ENCODE data around the gene GLT6D1.
A peak's percentile ranks its signal among the peaks of the same experiment; 100 is the strongest.

GLT6D1 gene

GRCh38 chr9:135666534-135667462, 27.5 kb upstream of the GLT6D1 start:
- intact Hi-C loops (cut with DNase I) = no loop called here
- peak in 1 of 10 donors; percentile 9 for DNase-seq

- intact Hi-C loops (cut with DNase I) = no loop called here
- peak in 1 of 10 donors; percentile 7 for DNase-seq
Measured at GRCh38 chr9:135665795-135666189, 26.5 kb upstream of the GLT6D1 start.

- intact Hi-C loops (cut with DNase I) = no loop called here
- DNase-seq = no peak
Measured at GRCh38 chr9:135664801-135665794, 25.8 kb upstream of the GLT6D1 start.

GRCh38 chr9:135664266-135664665, 24.9 kb upstream of the GLT6D1 start:
- intact Hi-C loops (cut with DNase I) = no loop called here
- DNase-seq = no peak

- DNase-seq = no peak
- intact Hi-C loops (cut with DNase I) = no loop called here
Measured at GRCh38 chr9:135663857-135664256, 24.5 kb upstream of the GLT6D1 start.

- DNase-seq = no peak
- intact Hi-C loops (cut with DNase I) = no loop called here
Measured at GRCh38 chr9:135663451-135663770, 24.1 kb upstream of the GLT6D1 start.

DNA sequence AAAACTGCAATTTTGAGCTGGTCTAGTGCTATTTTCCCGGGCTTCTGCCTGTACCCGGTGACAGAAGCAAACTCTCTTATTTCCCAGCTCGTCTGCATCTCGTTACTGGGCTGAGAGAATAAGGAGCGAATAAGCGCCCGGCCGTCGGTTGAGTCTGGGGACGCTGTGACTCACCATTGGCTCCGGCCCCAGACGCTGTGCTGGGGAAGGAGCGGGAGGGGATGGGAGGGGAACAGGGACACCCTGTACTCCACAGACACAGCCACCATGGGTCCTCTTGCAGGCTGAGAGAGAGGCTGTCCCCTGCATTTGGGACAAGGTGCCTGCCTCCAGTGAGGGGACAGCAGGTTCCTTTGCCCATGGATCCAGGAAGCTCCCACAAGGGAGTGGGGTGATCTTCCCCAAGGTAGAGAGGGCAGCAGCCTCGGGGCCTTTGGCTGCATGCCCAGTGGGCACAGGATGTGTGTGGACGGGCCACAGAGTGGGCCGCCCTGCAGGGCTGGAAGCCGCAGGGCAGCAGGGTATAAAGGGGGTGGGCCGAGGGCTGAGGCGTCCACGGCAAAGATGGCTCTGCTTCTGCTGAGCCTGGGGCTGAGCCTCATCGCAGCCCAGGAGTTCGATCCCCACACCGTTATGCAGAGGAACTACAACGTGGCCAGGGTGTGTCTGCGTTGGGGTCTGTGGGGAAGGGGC, 23.6 kb upstream of the GLT6D1 start, which contains the start of gene LCN9:
Gene LCN9 (plus strand): TSS at position 552 of the 693 bp plus-strand sequence. CDS start 13 bp downstream, at position 565.
- peak in 8 of 10 donors; percentile 11 to 93 (median 52) for DNase-seq
- intact Hi-C loops (cut with DNase I) = no loop called here

DNA sequence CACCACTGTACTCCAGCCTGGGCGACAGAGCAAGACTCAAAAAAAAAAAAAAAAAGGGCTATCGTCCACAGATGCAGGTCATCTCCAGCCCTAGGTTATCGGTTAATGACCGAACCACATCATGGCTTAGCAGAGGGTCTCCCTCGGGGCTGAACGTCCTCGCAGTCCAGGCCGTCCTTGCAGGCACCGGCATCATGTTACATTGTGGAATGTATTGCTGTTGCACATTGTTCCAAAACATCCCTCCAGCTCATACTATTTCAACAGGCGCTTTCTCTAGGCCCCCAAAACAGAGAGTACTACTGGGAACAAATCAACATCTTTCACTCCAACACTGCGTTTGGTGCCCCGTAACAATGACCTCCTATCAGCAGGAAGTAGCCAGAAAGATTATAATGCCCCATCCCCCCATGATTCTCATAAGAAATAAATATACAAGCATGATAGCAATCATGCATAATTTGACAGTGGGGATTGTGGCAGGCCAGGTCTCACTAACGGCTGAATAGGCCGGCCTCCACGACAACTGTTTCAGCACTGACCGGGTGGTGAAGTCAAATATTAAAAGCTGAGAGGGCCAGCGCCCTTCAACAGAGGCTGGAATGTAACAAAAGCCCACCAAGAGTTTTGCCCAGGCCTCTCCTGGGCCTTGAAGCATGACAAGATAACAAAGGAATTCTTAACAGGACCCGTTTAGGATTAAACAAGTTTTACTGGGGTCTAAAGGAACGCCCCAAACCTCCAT, 22.6 kb upstream of the GLT6D1 start:
- DNase-seq = no peak
- intact Hi-C loops (cut with DNase I) = no loop called here

DNA sequence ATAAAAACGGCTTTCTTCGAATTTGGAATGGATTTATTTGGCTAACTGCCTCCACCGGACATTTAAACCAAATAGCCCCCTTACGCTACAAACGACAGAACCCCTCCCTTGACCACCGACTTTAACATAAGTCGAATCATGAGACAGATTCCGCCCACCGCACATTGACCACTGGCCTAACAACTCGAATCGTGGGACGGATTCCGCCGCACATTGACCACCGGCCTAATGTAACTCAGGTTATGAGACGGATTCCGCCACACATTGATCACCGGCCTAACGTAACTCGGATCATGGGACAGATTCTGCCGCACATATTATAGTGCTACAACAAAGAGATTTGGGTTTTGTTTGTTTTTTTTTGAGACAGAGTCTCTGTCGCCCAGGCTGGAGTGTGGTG, 21.1 kb upstream of the GLT6D1 start:
- DNase-seq = no peak
- intact Hi-C loops (cut with DNase I) = no loop called here

DNA sequence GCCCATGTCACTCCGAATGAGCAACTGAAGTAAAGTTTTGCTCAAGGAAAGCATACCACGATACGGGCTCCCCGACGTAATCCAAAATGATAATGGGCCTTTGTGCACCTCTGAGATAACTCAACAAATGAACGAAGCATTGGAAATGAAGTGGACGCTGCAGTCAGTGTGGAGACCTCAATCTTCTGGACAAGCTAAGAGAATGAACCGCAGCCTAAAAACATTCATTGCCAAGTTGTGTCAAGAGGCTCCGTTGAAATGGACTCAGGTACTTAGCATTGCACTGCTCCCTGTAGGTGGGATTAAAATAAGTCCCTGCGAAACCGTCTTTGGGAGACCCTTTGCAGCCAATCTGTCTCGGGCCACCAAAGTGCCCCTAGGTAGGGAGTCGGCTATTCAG, 19.9 kb upstream of the GLT6D1 start:
- intact Hi-C loops (cut with DNase I) = no loop called here
- no peak for DNase-seq

DNA sequence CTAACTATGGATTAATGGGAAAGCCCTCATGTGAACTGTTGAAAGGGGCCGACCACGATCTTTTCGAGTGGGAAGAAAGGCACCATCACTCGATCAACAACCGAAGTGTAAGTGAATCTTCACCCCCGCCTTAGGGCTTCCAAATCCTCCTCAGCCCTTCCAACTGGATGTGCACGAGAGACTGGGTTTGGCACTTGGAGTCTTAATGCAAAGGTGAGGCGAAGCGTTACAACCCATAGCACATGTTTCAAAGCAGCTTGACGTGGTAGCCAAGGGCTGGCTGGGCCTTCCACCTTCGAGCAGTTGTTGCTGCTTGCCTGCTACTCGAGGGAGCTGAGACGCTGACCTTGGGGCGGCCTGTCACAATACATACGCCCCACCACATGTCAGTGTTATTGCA, 18.1 kb upstream of the GLT6D1 start:
- intact Hi-C loops (cut with DNase I) = no loop called here
- no peak for DNase-seq

DNA sequence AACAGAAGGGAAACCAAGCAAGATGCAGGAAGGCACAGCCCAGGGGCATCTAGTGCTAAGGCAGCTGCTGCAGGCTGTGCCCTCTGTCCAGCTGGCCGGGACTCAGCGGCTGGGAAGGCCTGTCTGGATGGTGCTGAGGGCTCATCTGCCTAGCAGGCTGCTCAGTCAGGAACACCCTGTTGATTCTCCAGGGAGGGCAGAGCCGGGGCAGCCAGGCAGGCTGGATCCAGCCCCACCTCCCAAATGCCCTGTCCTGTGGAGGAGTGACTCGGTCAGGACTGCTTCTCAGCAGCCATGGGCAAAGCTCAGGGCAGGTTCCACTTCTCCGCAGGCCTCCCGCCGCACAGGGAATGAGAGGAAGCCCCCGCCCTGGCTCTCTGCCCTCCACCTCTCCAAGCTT, 16.0 kb upstream of the GLT6D1 start:
- DNase-seq = no peak
- intact Hi-C loops (cut with DNase I) = no loop called here

- intact Hi-C loops (cut with DNase I) = no loop called here
- DNase-seq = no peak
Measured at GRCh38 chr9:135650408-135650807, 11.1 kb upstream of the GLT6D1 start.

- DNase-seq = no peak
- intact Hi-C loops (cut with DNase I) = no loop called here
Measured at GRCh38 chr9:135649508-135649907, 10.2 kb upstream of the GLT6D1 start.

GRCh38 chr9:135648494-135649410, 9.4 kb upstream of the GLT6D1 start:
- no peak for DNase-seq
- intact Hi-C loops (cut with DNase I) = no loop called here

DNA sequence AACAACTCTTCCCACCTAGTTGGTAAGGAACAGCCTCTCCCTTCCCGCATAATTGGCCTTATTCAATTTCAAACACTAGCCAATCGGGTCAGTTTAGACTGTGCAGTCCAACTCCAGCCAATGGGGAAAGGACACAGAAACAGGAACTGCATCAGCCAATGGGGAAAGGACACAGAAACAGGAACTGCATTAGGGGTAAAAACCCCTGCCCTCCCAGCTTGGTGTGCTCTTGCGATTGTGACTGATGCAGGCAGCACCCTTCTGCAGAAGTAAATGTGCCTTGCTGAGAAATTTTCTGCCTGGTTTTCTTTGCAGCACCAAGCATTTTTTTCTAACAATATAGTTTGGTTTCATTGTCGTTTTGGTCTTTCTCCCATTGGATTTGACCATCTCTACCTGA, 8.5 kb upstream of the GLT6D1 start:
- intact Hi-C loops (cut with DNase I) = no loop called here
- DNase-seq = no peak

DNA sequence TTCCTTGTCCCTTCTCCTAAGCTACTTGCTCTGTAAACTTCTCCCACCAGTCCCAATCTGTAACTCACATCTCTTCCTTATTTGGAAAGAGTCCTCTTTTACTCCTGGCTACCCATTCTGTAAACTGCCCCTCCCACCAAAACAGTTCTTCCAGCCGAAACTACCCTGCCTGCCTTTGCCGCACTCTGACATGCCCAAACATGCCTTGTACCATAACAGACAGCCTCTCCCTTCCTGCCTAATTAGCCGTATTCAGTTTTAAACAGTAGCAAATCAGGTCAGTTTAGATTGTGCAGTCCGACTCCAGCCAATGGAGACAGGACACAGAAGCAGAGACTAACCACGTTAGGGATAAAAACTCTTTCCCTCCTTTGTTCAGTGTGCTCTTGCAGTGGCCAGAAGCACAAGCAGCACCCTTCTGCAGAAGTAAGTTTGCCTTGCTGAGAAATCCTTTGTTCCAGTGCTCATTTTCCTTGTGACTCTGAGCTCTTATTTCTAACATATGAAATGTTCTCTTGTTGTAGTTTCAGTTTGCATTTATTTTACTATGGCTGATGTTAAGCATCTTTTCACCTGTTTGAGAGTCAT, 5.4 kb upstream of the GLT6D1 start:
- DNase-seq = no peak
- intact Hi-C loops (cut with DNase I) = no loop called here

DNA sequence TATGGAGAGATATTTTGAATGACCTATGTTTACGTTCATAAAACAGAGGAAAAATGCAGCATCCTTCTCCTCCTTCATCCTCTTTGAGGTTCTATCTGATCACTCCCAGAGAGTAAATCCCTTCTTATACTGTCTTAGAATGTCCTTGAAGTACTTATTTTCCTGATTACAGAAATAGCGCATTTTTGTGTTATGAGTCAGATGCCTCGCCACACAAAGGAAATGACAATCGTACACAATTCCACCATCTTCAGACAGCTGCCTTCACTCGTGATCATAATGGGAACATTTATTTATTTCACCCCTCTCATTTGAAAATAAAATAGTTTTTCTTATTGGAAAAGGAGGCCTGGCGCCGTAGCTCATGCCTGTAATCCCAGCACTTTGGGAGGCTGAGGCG, 2.4 kb upstream of the GLT6D1 start:
- DNase-seq = no peak

GRCh38 chr9:135641047-135641446, 1.7 kb upstream of the GLT6D1 start:
- intact Hi-C loops (cut with DNase I) = no loop called here
- no peak for DNase-seq

More for the DNA sequence above, 2.4 kb upstream of the GLT6D1 start:
- intact Hi-C loops (cut with DNase I) = no loop called here

All from posterior cingulate gyrus (tissue), 11 donors.